GM18868 (cell line): ENCODE results near the gene FHL1.

ENCODE experiments used
- ATAC-seq: cut with Tn5 transposase; IDR thresholded peaks from one replicate; pipeline ENCODE4 v1.9.1; 2021; ENCODE audit warnings: mild to moderate bottlenecking, moderate library complexity; ENCODE audit not compliant: unreplicated experiment

The FHL1 gene

DNA sequence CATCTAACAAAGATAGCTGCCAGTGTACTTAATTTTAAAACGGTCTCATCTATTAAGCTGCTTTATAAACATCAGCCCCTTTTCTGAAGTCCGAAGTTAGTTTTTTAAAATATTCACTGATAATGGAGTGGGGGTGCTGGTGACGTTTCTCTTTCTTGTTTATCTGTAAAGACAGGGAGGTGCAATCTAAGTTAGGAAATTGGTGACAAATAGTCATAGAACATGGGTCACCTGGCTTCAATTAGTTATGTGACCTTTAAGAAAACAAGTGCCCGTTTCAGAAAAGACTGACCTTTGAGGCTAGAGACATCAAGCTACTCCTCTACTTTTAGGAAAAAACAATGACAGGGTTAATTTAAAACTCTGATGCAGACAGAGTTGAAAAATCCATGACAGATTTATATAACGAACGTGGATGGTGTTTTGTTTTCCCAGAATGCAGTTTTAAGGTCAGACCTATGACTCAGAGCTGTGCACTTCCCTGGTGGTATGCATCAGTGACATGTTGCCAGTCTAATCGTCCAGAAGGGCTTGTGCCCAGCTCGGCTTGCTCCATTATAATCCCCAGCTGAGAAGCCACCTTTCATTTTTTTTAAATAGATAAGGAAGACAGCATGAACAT lies 38.2 kb downstream of the FHL1 start:
- no peak for ATAC-seq

DNA sequence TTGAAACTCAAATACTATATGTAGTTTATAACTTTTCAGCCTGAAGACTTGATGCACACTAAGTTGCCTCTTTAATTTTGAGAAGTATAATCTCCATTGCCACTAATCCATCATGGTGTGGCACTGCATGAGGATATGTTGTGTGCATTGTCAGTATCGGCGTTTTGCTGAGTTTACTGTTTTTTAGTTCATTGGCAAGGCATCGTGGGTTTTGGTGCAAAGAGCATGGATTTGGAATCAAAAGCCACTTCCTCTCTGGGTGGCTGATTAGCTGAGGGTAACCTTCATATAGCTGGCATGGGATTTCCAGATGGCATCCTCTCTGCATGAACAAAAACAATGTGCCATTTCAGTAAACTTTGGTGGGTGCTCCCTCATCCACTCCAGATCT lies 38.7 kb downstream of the FHL1 start:
- ATAC-seq: no peak

DNA sequence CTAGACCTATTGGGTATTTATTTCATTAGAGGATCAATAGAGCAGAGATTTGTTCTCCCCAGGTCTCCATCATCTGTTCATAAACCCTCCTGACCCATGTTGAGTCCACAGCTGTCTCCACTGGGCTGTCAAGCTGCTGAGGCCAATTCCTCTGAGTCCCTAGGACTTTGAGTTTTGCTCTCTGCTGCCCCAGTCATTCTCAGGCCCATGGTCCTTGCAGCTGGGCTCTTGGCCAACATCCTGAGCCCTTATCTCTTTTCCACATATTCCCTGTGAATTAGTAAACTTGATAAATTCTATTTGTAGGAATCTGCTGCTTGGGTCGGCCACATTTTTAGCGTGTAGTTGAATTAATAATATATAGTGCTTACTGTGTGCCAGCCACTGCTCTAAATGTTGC lies 41.9 kb downstream of the FHL1 start:
- no peak for ATAC-seq

DNA sequence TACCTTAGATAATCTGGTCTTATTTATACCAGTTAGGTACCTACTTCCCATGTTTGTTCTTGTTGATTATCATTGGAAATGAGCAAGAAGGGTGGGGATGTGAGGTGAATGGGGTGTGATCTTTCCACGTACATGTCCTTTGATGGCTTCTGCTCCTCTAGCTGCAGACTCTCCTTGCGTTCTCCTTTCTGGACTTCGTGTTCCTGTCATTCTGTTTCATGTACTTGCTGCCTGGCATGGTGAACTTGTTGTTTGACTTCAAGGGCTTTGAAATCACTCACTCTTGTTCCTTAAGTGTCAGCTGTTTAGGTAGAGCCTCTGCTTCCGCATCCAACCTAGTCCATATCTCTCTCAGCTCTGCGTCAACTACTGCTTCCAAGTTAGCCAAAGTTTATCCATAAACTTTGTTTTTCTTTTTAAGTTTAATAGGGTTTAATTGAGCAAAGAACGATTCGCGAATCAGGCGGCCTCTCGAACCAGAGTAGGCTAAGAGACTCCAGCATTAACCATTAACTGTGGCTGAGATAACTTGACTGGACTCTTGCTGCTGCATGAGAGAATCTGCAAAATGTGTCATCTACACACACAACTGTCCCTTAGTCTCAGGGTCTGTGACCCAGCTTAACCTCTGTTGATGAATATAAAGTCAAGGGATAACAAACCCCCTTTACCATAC lies 42.8 kb downstream of the FHL1 start:
- no peak for ATAC-seq

DNA sequence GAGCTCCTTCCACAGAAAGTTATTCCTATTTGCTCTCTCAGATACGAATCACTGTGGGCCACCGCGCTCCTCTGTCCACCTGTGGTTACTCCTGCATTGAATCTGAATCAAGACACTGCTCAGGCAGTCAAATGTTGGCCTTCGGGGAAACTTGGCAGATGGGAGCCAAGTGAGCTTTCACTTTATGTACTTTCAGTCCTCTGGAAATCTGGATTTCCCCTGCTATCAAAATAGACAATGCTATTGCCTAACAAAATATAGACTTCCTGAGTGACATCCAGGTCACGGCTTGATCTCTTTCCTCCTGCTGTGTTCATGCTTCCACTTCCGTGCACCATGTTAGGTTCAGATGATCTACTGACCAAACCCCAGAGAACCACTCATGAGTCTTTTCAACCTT lies 43.8 kb downstream of the FHL1 start:
- ATAC-seq: no peak

DNA sequence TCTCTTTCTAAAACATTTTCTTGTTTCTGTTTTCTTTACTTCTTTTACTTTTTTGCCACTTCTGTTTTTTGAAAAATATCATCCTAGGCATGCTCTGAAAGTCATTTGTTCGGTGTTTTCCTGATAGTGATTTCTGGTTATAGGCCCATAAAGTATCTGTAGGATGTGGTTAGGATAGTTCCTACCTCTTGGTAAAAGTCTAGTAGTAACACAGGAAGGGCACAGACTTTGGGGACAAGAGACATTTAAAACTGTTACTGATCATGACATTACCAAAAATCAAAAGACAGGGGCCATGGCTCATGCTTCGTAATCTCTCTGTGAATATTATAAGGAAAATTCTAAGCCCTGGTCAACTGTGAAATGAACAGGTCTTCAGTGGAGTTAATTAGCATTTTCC lies 44.8 kb downstream of the FHL1 start:
- no peak for ATAC-seq

DNA sequence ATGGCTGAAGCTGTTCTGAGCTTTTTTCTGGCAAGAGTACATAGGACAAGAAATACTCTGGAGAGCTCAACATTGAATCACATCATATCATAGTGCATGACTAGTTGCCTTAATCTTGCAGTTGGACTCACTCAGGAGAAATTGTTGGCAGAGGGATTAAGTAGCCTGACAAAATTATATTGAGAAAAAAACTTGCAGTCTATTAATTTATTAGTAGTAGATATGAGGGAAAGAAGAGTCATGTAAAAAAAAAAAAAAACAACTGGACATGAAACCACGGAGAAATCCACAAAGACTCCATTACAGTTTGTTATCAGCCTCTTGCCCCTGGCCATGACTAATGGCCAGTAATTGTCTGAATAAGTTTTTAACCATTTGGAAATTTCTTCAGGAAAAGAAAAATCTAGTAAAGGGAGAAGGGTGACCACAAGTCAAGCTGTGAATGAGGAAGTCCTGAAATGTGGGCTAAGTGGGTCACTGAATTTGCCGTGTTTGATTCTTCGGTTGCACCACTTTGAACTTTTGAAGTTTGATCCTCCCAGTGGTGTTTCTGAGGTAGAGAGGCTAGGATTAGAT lies 45.6 kb downstream of the FHL1 start:
- ATAC-seq: no peak

DNA sequence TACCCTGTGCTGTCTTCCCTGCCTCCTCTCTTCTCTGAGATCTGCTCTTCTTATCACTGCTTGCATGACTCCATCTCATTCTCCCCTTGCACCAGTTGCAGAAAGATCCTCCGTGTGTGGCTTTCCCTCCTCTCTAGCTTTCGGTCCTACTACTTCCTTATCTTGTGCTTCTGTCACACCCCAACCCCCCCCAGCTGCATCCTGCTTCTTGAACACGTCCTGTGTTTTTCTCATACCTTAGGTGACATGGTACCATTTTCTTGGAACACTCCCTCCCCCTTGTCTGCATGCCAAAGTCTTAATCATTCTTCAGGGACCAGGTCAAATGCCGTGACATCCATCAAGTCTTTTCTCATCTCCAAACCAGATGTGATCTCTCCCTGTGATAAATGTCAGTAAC lies 46.4 kb downstream of the FHL1 start:
- no peak for ATAC-seq

DNA sequence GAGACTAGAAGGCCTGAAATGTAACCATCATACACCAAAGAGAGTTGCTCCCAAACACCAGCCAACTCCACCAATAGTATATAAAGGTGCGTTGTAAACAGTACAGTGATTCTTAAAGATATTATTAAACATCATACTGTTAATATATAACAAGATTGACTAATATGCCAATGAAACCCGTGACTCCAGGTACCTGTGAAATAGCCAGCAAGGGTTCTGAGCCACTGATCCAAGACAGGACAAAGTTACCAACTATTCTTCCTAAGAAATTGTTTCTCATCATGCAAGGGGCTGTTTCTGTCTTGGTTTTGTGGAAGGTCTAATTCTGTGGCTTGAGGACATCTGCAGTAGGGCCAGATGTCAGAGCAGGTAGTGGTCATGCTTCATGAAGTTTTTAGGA lies 47.2 kb downstream of the FHL1 start:
- no peak for ATAC-seq

DNA sequence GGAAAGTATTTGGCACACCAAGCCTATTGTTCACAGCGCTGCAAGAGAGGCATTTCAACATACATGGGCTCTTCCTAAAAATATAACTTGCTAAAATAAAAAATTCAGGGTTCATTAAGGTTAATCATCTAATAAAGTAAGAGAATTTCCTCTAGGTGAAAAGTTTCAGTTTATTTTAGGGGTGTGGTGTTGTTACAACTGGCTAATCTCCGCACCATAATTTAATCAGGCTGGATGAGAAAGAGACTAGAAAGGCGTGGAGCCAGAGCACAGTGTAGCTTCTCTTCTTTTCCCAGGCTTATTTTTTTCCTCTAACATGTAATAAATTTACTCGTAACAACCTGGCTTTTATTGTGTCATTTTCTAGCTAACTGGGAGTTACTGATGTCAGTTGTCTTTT lies 47.9 kb downstream of the FHL1 start:
- ATAC-seq: no peak

DNA sequence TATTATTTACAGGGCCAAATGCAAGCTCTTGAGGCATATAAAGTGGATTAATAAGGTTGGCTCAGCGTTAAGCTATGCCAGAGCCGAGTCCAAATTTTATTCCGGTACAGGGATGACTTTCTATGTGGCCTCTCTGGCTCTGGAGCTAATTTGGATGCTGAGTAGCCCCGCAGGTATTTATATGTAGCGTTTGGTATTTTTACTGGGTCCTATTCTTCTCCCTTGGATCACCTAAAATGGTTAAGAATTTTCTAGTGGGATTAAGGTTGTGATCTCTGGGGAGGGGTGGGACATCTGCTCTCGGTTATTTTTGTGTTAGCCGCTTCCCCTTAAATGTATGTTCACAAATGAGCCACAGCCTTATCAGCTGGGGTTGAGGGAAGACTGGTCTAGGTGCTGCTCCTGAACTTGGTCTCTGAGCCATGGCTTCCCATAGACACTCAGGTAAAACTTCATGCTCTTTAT lies 49.4 kb downstream of the FHL1 start:
- ATAC-seq: no peak

DNA sequence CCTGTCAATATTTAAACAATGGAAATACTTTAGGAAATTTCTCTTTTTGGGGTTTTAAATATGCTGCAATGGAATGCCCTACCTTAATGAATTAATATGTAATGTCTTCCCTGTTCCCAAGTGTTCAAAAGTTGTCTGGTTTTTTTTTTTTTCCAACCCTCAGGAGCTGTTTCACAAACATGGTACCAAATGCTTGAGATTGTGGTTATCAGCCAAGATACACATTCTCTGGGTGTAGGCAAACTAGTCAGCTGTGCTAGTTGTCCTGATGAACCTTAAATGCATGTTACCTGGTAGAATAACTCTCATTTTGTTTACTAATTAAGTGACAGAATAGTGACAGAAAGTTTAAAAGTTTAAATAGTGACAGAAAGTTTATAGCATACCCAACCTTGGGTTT lies 50.7 kb downstream of the FHL1 start:
- ATAC-seq: no peak

DNA sequence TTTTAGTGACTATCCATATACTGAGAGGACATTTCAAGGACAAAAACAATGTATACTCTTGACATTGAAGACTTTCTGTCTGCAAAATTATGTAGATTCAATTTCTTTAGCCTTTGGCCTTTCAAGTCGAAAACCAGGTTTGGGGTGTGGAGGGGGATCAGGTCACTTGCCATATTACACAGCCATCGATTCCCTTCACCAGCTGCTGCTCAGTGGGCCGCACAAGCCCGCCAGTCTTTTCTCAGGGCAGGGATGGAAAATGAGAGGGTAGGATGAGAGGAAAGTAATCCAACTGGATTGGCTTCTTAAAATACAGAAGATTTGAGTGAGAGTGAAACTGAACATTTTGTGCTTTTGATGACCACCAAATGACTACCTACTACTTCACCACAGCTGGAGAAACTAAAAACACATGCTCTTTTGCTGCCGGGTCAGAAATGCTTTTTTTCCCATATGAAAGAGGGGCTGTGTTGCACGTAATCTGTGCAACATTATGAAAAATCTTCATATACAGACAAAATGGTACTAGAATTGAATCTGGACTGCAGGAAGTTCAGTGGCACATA lies 51.4 kb downstream of the FHL1 start:
- no peak for ATAC-seq

DNA sequence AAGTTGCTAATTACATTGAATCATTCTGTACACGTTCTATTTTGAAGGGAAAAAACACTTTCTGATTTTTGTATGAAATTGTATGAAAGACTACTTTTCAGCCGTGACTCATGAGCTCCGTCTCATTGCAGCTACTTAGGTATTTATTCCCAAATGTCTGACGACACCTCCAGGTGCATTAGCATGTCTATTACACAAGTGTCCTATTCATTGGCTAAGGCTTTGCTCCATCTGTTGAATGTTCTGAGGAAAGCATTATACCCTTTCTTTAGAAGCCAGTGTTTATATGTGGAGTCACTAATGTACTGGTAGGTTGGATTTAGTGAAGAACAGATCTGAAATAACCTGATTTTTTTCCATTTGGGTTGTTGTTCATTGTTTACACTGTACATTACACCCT lies 52.0 kb downstream of the FHL1 start:
- no peak for ATAC-seq

DNA sequence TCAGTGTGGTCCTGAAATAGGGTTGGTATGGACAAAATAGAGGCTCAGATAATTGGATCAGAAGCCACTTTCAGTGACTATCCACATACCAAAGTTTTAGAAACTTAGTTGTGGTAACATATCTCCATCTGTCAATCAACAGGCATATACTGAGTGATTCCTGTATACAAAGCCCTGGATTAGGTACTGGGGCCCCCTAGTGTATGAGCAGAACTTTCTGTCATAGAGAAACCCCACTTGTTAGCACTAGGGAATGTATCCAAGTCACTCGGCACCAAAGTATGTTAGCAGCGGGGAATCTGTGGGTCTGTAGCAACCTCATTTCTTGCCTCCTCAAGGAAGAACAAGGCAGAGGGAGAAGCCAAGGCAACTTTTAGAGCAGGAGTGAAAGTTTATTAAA lies 53.1 kb downstream of the FHL1 start:
- ATAC-seq: no peak

DNA sequence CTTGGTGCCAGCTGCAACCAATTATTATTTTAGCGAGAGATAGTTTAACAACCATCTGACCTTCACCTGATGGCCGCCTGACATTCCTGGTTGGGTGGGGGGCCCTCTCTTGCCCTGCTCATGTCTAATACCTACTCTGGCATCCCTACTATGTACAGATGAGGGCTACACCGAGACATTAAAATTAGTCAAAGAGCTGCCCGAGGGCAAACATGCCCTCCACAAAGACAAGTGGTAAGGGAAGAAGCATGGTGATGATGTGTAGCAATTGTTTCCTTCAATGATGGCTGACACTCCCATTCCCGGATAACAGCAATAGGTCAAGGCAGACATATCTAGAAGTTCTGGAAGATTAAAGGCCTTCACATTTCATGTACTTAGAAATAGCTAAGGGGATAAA lies 54.3 kb downstream of the FHL1 start:
- no peak for ATAC-seq

DNA sequence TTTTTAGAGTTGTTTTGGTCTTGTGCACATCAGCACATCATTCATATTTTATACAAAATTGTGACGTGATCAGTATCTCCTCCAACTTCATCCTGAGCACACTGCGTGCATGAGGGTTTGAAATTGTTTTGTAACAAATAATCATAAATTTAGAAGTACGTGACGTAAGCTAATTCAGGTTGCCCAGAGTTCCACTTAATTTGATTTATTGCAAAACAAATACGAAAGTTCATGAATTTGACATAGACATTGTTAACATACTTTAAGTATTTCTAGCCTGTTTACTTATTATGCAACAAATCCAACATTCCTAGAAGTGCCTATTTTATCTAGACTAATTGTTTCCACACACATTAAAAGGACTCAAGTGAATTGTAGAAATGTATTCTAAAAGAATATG lies 55.6 kb downstream of the FHL1 start:
- no peak for ATAC-seq

DNA sequence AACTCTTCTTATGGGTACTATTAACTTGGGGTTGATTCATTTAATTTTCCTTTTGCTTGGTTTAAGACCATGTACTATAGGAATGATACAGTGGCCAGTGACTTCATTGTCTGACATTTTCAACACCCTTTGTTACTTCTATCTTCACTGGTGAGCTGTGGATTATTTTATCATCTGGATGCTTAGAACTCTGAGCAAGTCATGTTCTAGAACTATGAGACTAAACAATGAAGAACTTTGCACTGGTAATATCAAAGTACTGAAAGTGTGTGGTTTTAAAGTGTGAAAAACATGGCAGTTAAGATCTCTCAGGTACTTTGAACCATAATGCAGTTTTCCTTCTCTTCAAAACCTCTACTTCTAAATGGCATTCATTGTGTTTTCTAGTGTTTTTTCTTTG lies 56.1 kb downstream of the FHL1 start:
- no peak for ATAC-seq

DNA sequence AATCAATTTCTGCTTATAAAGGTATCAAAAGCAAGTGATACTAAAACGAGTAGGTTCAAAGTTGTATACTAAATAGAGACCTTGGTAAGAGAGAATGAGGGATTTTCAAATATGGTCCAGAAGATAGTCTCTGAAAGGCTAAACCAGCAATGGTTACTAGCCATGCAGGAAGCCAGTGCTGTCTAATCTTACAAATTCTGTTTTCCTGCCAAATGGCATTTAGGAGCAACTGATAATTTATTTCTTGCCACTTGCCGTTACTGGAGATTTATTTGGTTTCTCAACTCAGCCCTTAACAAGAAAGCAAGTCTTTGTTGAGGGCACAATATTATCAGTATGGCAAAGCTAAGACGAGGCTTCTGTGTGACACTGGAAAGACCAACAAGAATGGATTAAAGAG lies 56.6 kb downstream of the FHL1 start:
- no peak for ATAC-seq

DNA sequence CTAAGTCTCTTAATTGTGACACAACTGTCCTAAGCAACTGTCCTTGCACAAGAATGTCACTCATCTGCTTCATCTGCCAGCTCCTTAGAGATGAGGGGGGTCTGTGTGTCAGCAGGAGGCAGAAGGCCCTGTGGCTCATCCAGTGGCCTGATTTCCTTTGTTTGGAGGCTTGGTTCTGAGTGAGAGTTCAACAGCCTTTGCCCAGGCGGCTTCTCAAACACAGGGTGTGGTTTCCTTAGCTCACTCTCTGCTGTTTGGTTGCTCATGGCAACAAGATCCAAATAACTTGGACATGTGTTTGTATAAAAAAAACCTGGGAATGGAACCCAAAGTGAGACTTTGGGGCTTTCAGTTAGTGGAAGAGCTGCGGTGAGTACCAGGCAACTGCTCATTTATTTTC lies 57.2 kb downstream of the FHL1 start:
- ATAC-seq: no peak

DNA sequence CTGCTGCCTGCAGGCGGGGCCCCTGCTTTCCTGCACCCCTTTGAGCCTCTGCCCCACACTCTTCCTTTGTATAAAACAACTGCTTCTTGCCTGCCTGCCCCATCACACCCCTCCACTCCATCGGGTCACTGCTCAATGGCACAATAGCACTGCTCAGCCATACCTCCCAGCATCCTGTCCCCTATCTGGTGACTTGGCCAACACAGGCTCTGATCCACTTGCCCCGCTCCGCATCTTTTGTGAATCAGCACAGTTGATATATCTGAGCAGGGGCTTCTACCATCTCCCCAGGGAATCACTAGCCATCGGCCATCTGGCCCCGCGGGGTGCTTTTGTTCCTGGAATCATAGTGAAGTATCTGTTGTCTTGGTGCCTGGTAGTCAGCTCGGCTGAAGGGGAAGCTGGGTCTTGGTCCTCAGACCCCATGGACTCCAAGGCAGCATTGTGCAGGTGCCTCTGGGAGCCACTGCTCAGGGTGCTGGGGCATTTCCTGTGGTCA lies 58.6 kb downstream of the FHL1 start:
- no peak for ATAC-seq

DNA sequence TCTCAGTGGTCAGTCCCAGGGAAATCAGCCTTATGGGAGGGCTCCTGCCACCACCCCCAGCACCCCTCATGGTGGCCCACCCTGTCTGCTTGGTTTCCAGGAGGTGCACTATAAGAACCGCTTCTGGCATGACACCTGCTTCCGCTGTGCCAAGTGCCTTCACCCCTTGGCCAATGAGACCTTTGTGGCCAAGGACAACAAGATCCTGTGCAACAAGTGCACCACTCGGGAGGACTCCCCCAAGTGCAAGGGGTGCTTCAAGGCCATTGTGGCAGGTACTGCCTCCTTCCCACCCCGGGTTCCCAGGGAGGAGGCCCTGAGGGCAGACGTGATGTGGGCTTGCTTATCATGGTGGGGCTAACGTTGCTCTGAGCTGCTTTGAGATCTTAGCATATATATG lies 59.6 kb downstream of the FHL1 start:
- ATAC-seq: no peak
